HG03442 (cell line): ENCODE results near the gene ARPIN.
"Not testable (repeated sequence)": the region's sequence is repeated elsewhere in the genome, so short reads cannot be mapped to it uniquely, and the experiment has no call there.

ENCODE experiments used
- ATAC-seq: cut with Tn5 transposase; IDR thresholded peaks from one replicate; pipeline ENCODE4 v1.9.1; 2021; ENCODE audit warnings: mild to moderate bottlenecking, moderate library complexity; ENCODE audit not compliant: unreplicated experiment

The ARPIN gene

GRCh38 chr15:89912674-89913396 lies at the start of gene ARPIN:
Gene ARPIN (minus strand): TSS chr15:89912952. CDS start chr15:89912835, 117 bp downstream.
- ATAC-seq = no peak

DNA sequence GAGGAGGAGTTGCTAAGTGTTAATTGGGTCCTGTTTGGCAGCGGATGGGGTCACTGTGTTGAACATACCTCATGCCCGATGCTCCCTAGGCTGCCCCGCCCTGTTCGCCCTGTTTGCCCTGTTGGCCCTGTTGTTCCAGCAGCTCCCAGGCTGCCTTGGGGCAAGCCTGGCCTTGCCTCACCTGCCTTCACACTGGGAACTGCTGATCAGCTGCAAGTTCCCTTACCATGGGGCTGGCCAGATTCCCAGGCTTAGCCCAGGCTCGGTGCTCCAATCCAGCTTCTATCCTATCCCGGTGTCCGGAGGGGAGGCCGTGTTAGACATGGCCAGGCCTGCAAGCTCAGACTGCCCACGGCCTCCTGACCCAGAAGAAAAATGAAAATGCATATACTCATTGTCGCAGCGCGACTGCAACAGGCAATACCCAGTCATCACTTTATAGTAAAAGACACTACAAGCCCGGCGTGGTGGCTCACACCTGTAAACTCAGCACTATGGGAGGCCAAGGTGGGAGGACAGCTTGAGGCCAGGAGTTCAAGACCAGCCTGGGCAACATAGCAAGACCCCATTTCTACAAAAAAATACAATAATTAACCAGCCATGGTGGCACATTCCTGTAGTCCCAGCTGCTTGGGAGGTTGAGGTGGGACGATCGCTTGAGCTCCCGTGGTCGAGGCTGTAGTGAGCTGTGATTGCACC lies 45.5 kb upstream of the ARPIN start:
- ATAC-seq = no peak

- ATAC-seq = not testable (repeated sequence)
Measured at GRCh38 chr15:89955449-89955998, 42.8 kb upstream of the ARPIN start.

DNA sequence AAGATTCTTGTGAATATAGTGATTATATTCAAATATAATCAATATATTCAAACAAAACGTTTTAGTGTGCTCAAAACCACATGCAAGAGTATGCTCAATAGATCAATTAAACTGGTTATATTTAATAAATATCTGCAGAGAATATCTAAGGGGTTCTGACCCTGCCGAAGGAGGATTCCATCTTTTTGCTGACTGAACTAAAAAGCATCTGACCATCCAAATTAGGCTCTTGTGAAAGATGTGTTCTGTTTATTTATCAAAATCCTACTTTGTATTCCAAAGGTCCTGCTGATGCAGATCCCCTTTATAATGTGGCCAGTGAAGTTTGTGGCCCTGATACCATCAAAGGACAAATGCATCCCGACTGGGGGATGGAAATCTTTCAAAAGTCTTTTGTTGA lies 41.8 kb upstream of the ARPIN start:
- no peak for ATAC-seq

DNA sequence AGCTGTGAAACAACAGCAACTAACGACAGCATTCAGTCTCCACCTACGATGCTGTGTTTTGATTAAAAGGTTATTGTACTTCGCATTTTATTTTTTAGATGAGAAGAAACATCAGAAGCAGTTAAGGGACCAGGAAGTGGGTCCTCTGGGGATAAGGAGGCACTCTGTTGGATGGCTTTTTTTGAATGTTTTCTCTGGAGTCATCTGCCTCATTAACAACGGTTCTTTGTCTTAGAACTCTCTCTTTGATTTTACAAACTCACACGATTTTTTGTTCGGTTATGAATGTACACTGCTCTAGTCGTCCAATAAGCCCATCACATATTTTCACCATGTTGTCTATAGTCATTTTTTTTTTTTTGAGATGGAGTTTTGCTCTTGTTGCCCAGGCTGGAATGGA lies 36.0 kb upstream of the ARPIN start:
- no peak for ATAC-seq

DNA sequence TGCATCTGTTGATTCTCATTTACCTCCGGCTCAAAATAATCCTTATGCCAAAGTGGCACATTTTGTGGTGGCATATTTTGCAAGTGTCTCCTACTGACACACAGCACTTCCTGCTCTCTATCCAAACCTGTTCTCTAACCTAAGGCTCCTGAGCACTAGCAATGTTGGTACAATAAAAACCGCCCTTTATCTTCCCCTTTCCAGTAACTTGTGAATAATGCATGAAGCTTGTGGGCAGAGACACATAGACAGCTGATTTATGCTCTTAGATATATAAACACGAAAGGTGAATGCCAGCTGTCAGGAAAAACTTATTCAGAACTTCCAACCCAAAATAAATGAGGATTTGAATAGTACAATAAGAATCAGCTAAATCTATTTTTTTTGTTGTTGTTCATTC lies 34.6 kb upstream of the ARPIN start:
- ATAC-seq = no peak

DNA sequence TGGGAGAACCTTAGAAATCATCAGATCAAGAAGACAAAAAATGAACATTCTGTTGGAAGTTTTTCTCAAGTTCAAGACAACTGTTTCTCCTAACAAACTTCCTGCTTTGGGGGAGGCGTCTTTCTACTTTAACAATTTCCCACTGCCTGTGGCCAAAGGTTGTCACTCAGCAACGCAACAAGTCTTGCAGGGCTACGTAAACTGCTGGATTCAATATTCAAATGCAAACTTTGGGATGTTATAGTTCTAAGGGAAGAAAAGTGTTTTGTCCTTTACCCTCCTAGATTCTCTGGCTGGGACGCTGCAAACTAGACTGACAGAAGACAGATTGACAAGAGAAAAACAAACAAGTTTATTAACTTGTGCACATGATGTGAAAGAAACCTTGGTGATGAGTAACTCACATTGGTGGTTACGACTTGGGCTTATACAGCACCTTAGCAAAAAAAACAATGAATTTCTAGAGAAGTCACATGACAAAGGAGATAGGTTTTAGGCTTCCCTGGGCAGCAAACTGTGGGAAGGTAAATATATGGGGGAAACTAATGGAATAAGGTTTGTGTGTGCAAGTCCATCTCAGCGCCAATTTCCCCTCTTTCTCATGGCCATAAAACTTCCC lies 34.0 kb upstream of the ARPIN start:
- ATAC-seq = no peak

DNA sequence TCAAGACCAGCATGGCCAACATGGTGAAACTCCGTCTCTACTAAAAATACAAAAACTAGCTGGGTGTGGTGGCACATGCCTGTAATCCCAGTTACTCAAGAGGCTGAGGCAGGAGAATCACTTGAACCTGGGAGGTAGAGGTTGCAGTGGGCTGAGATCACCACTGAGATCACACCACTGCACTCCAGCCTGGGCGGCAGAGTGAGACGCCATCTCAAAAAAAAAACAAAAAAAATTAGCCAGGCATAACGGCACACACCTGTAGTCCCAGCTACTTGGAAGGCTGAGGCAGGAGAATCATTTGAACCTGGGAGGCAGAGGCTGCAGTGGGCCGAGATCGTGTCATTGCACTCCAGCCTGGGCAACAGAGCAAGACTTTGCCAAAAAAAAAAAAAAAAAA lies 31.0 kb upstream of the ARPIN start:
- not testable (repeated sequence) for ATAC-seq

DNA sequence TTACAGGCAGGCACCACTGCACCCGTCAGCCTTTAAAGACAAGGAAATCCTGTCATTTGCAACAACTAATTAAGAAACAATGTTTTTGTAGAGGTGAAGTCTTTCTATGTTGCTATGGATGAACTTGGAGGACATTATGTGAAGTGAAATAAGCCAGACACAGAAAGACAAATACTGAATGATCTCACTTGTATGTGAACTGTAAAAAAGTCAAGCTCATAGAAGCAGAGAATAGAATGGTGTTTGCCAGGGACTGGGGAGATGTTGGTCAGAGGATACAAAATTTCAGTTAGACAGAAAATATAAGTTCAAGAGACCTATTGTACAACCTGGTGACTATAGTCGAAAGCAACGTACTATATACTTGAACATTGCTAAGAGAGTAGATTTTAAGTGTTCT lies 27.2 kb upstream of the ARPIN start:
- ATAC-seq = no peak

DNA sequence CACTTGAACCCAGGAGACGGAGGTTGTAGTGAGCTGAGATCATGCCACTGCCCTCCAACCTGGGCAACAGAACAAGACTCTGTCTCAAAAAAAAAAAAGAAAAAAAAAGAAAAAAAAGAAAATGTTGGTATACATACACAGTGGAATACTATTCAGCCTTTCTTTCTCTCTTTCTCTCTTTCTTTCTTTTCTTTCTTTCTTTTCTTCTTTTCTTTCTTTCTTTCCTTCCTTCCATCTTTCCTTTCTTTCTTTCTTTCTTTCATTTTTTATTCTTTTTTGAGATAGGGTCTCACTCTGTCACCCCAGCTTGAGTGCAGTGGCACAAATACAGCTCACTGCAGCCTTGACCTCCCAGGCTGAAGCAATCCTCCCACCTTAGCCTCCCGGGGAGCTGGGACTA lies 26.6 kb upstream of the ARPIN start:
- ATAC-seq = not testable (repeated sequence)

GRCh38 chr15:89937365-89938350 lies 24.9 kb upstream of the ARPIN start:
- no peak for ATAC-seq

DNA sequence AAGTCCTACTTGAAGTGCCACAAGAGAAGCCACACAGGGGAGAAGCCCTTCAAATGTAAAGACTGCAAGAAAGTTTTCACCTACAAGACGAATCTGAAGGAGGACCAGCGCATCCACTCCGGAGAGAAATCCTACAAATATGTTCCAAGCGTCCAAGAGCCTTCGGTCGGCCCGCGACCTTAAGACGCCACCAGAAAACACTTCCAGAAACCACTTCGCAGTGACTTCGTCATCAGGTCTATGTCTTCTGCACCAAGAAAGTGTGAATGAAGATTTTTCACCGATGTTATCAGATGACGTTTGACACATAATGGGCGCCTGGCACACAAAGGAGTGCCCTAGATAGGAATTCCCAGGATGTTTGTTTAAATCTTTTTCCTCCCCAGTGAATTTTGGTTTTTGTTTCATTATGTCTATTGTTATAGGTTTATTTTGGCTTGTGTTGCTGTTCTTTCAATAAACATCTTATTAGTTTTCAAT lies 24.1 kb upstream of the ARPIN start:
- no peak for ATAC-seq

GRCh38 chr15:89936051-89936785 lies 23.5 kb upstream of the ARPIN start:
- no peak for ATAC-seq

GRCh38 chr15:89932880-89933279 lies 20.1 kb upstream of the ARPIN start:
- ATAC-seq = no peak

- no peak for ATAC-seq
Measured at GRCh38 chr15:89928421-89928820, 15.7 kb upstream of the ARPIN start.

DNA sequence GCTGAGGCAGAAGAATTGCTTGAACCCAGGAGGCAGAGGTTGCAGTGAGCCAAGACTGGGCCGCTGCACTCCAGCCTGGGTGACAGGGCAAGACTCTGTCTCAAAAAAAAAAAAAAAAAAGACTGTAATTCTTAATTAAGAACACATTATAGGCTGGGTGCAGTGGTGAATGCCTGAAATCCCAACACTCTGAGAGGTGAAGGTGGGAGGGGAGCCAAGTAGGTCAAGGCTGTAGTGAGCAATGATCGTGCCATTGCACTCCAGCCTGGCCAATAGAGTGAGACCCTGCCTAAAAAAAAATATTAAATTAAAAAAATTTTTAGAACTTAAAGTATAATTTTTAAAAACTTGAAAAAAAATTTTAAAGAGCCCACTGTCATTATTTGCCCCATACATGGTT lies 13.4 kb upstream of the ARPIN start:
- ATAC-seq = no peak

GRCh38 chr15:89917442-89918101 lies 4.8 kb upstream of the ARPIN start:
- ATAC-seq = no peak

- ATAC-seq = no peak
Measured at GRCh38 chr15:89916660-89917059, 3.9 kb upstream of the ARPIN start.

DNA sequence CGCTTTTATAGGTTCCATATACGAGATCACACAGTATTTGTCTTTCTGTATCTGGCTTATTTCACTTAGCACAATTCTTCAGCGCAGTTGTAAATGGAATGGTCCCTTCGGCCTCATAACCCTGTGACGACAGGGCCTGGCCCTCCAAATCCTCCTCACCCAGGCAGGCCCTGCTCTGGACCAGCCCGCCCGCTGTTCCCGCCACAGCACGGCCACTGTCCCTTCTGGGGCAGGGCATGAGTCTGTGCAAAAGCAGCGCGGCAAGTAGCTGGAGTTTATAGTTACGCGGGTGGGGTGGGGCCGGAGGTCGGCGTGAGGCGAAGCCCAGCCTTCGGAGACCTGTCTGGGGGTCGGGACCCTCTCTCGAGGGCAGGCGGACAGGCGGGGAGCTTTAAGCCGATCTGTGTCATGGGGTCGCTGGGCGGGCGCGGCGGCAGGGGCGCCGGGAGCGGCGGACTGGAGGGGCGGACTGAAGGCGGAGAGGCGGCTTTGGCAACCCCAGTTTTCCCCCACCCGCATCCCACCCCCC lies 543 bp downstream of the ARPIN start:
- no peak for ATAC-seq
